H1 (cell line): ENCODE data around the gene OR9I1. TPM values are rescaled to one million over a fixed set of nuclear protein-coding genes. Genes with fewer than 3 reads are reported as not detected.

Experiments used
- CTCF ChIA-PET: fragments of 300-600 bp; sonication (Branson Sonifier 250); formaldehyde crosslinking; loops from one replicate; lab custom pipeline; 2021; ENCODE audit not compliant: partially characterized antibody; lab: Charles Lee
- POLR2A ChIA-PET: fragments of 300-600 bp; sonication (Branson Sonifier 250); formaldehyde crosslinking; loops from one replicate; lab custom pipeline; 2021; ENCODE audit warnings: inconsistent platforms; ENCODE audit not compliant: partially characterized antibody; lab: Charles Lee
- DNase-seq, 2 experiments: peaks; one replicate each; pipeline versions ENCODE4 v3.0.0 to v3.0.0-alpha.2; 2010 to 2022; ENCODE audit warnings: low spot score in 2 of 2, low read depth in 1 of 2, mixed read lengths in 1 of 2
- FAIRE-seq: peaks from 2 replicates; lab custom pipeline; 2011; peaks lifted over from hg19 to GRCh38; lab: Jason Lieb, UNC
- H2AFZ ChIP-seq: 2 replicates; pipeline ENCODE4 v1.8.1; 2012; ENCODE audit warnings: low read length, inconsistent platforms
- H2AK5ac ChIP-seq: 2 replicates; pipeline ENCODE4 v1.6.1; 2013; ENCODE audit warnings: low read depth, low read length
- H2BK120ac ChIP-seq: replicated peaks from 2 replicates; pipeline ENCODE3; 2013; ENCODE audit warnings: low read depth, low read length, inconsistent platforms
- H2BK12ac ChIP-seq: 2 replicates; pipeline ENCODE4 v1.6.1; 2013; ENCODE audit warnings: low read depth, low read length
- H2BK15ac ChIP-seq: 2 replicates; pipeline ENCODE4 v1.6.1; 2013; ENCODE audit warnings: low read length
- H2BK20ac ChIP-seq: 2 replicates; pipeline ENCODE4 v1.6.1; 2013; ENCODE audit warnings: low read length
- H2BK5ac ChIP-seq: 2 replicates; pipeline ENCODE4 v1.6.1; 2013; ENCODE audit warnings: low read depth, low read length
- H3K14ac ChIP-seq: 2 replicates; pipeline ENCODE4 v1.6.1; 2013; ENCODE audit warnings: inconsistent platforms; ENCODE audit not compliant: insufficient read length
- H3K18ac ChIP-seq: 2 replicates; pipeline ENCODE4 v1.6.1; 2013; ENCODE audit warnings: low read length; ENCODE audit errors: extremely low read depth
- H3K23ac ChIP-seq: 2 replicates; pipeline ENCODE4 v1.6.1; 2013; ENCODE audit warnings: inconsistent platforms; ENCODE audit not compliant: insufficient read length
- H3K23me2 ChIP-seq: 2 replicates; pipeline ENCODE4 v1.6.1; 2013; ENCODE audit warnings: low read depth, low read length
- H3K27ac ChIP-seq: 2 replicates; pipeline ENCODE4 v1.6.1; 2011; ENCODE audit warnings: low read depth, low read length, inconsistent platforms
- H3K27me3 ChIP-seq, 4 experiments: replicated peaks in 1 of 4; 1 replicate in 1 of 4; 2 replicates in 3 of 4; pipeline versions ENCODE4 v1.6.1 to v1.8.1; 2011 to 2013; ENCODE audit warnings: low read length in 3 of 4, mild to moderate bottlenecking in 3 of 4, inconsistent platforms in 2 of 4, mixed read lengths in 2 of 4, moderate library complexity in 1 of 4; ENCODE audit not compliant: control insufficient read depth in 3 of 4, insufficient read depth in 3 of 4; ENCODE audit errors: extremely low read depth in 1 of 4
- H3K36me3 ChIP-seq, 4 experiments: 2 replicates each; pipeline versions ENCODE4 v1.6.1 to v1.8.1; 2011 to 2013; ENCODE audit warnings: mild to moderate bottlenecking in 4 of 4, low read length in 3 of 4, moderate library complexity in 2 of 4, control low read depth in 1 of 4, inconsistent platforms in 1 of 4; ENCODE audit not compliant: insufficient read depth in 4 of 4, control insufficient read depth in 2 of 4
- H3K4ac ChIP-seq: replicated peaks from 2 replicates; pipeline ENCODE3; 2013; ENCODE audit warnings: low read length, low read depth, mixed read lengths, inconsistent platforms; ENCODE audit not compliant: insufficient read length
- H3K4me1 ChIP-seq, 4 experiments: replicated peaks in 1 of 4; 1 replicate in 1 of 4; 2 replicates in 3 of 4; pipeline versions ENCODE4 v1.6.1 to v1.8.1; 2011 to 2013; ENCODE audit warnings: low read length in 3 of 4, inconsistent platforms in 2 of 4, mixed read lengths in 1 of 4; ENCODE audit not compliant: insufficient read depth in 4 of 4, control insufficient read depth in 3 of 4
- H3K4me2 ChIP-seq, 2 experiments: 2 replicates each; pipeline versions ENCODE4 v1.6.1 to v1.8.1; 2011 to 2013; ENCODE audit warnings: low read depth in 2 of 2, low read length in 2 of 2, control low read depth in 1 of 2, inconsistent platforms in 1 of 2, mild to moderate bottlenecking in 1 of 2; ENCODE audit not compliant: insufficient read depth in 1 of 2
- H3K4me3 ChIP-seq, 4 experiments: fragments of 200-600, 300-600 bp in 1 of 4; sonication (generic), shearing (Covaris generic), sonication (Bioruptor Twin) in 1 of 4; 2 replicates each; pipeline versions ENCODE4 v1.5.1 to v1.8.1; 2011 to 2016; ENCODE audit warnings: low read length in 4 of 4, low read depth in 3 of 4, control low read depth in 2 of 4, inconsistent platforms in 2 of 4, mild to moderate bottlenecking in 2 of 4, mixed read lengths in 1 of 4, moderate library complexity in 1 of 4; ENCODE audit not compliant: insufficient read depth in 2 of 4; ENCODE audit errors: extremely low read depth in 1 of 4
- H3K56ac ChIP-seq: replicated peaks from 2 replicates; pipeline ENCODE3; 2013; ENCODE audit warnings: low read depth, mild to moderate bottlenecking, mixed read lengths, low read length, inconsistent platforms; ENCODE audit not compliant: insufficient read length
- H3K79me1 ChIP-seq: 2 replicates; pipeline ENCODE4 v1.6.1; 2013; ENCODE audit warnings: low read depth, low read length, control low read depth
- H3K79me2 ChIP-seq, 2 experiments: 2 replicates each; pipeline versions ENCODE4 v1.6.1 to v1.8.1; 2012 to 2013; ENCODE audit warnings: low read length in 2 of 2, mild to moderate bottlenecking in 2 of 2, inconsistent platforms in 1 of 2; ENCODE audit not compliant: insufficient read depth in 2 of 2, control insufficient read depth in 1 of 2
- H3K9ac ChIP-seq, 4 experiments: replicated peaks in 1 of 4; 1 replicate in 1 of 4; 2 replicates in 3 of 4; pipeline versions ENCODE4 v1.6.1 to v1.8.1; 2011 to 2013; ENCODE audit warnings: low read depth in 3 of 4, low read length in 3 of 4, control low read depth in 2 of 4, mild to moderate bottlenecking in 2 of 4, moderate library complexity in 2 of 4, inconsistent platforms in 1 of 4; ENCODE audit errors: extremely low read depth in 1 of 4
- H3K9me3 ChIP-seq, 2 experiments: 2 replicates each; pipeline versions ENCODE4 v1.6.1 to v1.8.1; 2012 to 2013; ENCODE audit warnings: mild to moderate bottlenecking in 2 of 2, moderate library complexity in 2 of 2, control low read depth in 1 of 2, inconsistent platforms in 1 of 2, low read depth in 1 of 2, low read length in 1 of 2, mixed read lengths in 1 of 2; ENCODE audit not compliant: insufficient read depth in 2 of 2
- H4K20me1 ChIP-seq, 2 experiments: replicated peaks in 1 of 2; 2 replicates each; pipeline versions ENCODE3 to v1.8.1; 2011 to 2013; ENCODE audit warnings: inconsistent platforms in 2 of 2, low read length in 2 of 2, mild to moderate bottlenecking in 1 of 2; ENCODE audit not compliant: insufficient read depth in 2 of 2, control insufficient read depth in 1 of 2
- H4K5ac ChIP-seq: 2 replicates; pipeline ENCODE4 v1.6.1; 2013; ENCODE audit warnings: low read length, low read depth, mixed read lengths, inconsistent platforms; ENCODE audit not compliant: insufficient read length
- H4K8ac ChIP-seq: 2 replicates; pipeline ENCODE4 v1.8.0; 2013; ENCODE audit warnings: mild to moderate bottlenecking, moderate library complexity, low read length, inconsistent platforms; ENCODE audit not compliant: insufficient read depth; ENCODE audit errors: extremely low read depth
- H4K91ac ChIP-seq: replicated peaks from 2 replicates; pipeline ENCODE3; 2013; ENCODE audit warnings: low read length, mixed read lengths, inconsistent platforms; ENCODE audit not compliant: insufficient read length
- BCL11A ChIP-seq, 2 experiments: IDR thresholded peaks; one replicate each; pipeline ENCODE4 v1.6.1; 2011; ENCODE audit warnings: low read depth in 2 of 2, low read length in 2 of 2, mild to moderate bottlenecking in 2 of 2
- CBX8 ChIP-seq: fragments of 300-800, 300-1000 bp; sonication (generic); IDR thresholded peaks from 2 replicates; pipeline ENCODE4 v1.7.1; 2016; ENCODE audit warnings: low read depth, low read length, borderline replicate concordance
- CTCF ChIP-seq, 3 experiments: IDR thresholded peaks; 1 replicate in 2 of 3; 2 replicates in 1 of 3; pipeline versions ENCODE4 v1.5.1 to v1.6.1; 2011; ENCODE audit warnings: low read length in 3 of 3, mild to moderate bottlenecking in 3 of 3, inconsistent platforms in 2 of 3, low read depth in 1 of 3, moderate library complexity in 1 of 3; ENCODE audit not compliant: insufficient read depth in 1 of 3; ENCODE audit errors: control extremely low read depth in 1 of 3
- PHF8 ChIP-seq: fragments of 200-600 bp; sonication (generic); conservative IDR thresholded peaks from 2 replicates; pipeline ENCODE4 v1.7.1; 2012; ENCODE audit warnings: low read depth, mild to moderate bottlenecking, inconsistent platforms, low read length, moderate library complexity
- RAD21 ChIP-seq, 2 experiments: IDR thresholded peaks in 1 of 2; conservative IDR thresholded peaks in 1 of 2; 2 replicates each; pipeline ENCODE4 v1.6.1; 2011; ENCODE audit warnings: low read depth in 2 of 2, low read length in 2 of 2, improper control_type of control experiment in 1 of 2, inconsistent platforms in 1 of 2, mild to moderate bottlenecking in 1 of 2, moderate library complexity in 1 of 2
- SIN3A ChIP-seq, 2 experiments: IDR thresholded peaks in 1 of 2; conservative IDR thresholded peaks in 1 of 2; 2 replicates each; pipeline ENCODE4 v1.6.1; 2011 to 2012; ENCODE audit warnings: low read length in 2 of 2, improper control_type of control experiment in 1 of 2, low read depth in 1 of 2, mild to moderate bottlenecking in 1 of 2
- SP1 ChIP-seq: IDR thresholded peaks from 2 replicates; pipeline ENCODE4 v1.6.1; 2011; ENCODE audit warnings: low read depth, low read length
- TCF12 ChIP-seq: IDR thresholded peaks from 2 replicates; pipeline ENCODE4 v1.6.1; 2011; ENCODE audit warnings: low read depth, mild to moderate bottlenecking, low read length
- WGBS, 2 experiments: shearing (Covaris generic) in 1 of 2; methylation state at CpG; one replicate each; pipeline versions ENCODE4 v1.1.6 to v1.1.7; 2013 to 2015; ENCODE audit warnings: low lambda C conversion rate in 2 of 2, mixed read lengths in 2 of 2, inconsistent platforms in 1 of 2, low coverage in 1 of 2, missing lambda C conversion rate in 1 of 2; ENCODE audit not compliant: insufficient replicate concordance in 2 of 2, insufficient coverage in 1 of 2, insufficient read length in 1 of 2; ENCODE audit errors: extremely low coverage in 1 of 2, missing lambda C conversion rate in 1 of 2; 5-methylcytosine and 5-hydroxymethylcytosine counted together
- polyA plus RNA-seq, 7 experiments: library from polyadenylated mRNA; depleted of rRNA in 3 of 7; stranded (reverse) in 5 of 7; unstranded in 2 of 7; fragments of >200 nt in 5 of 7; fragments of 200-250 nt in 2 of 7; gene quantifications; 1 replicate in 5 of 7; 2 replicates in 1 of 7; 4 replicates in 1 of 7; pipeline versions ENCODE4 v1.2.1 to v1.2.3, GENCODE V29; 2011 to 2013; ENCODE audit warnings: missing spikeins in 2 of 7, mixed read lengths in 2 of 7
- total RNA-seq: library from RNA; stranded (reverse); fragmentation: NEBNext Ultra II Directional; extraction: Animal tissue kit (Norgen Biotek cat#: 25700); gene quantifications from 2 replicates; pipeline ENCODE4 v1.2.1, GENCODE V29; 2021
- TF ChIP-seq, protein P1 (sequence below): IDR thresholded peaks from 2 replicates; pipeline ENCODE4 v1.6.1; 2012; ENCODE audit warnings: inconsistent platforms

The OR9I1 gene
- total and polyA plus RNA-seq, 2 of the 8 experiments (the other 6 are each of a cell fraction or from before 2014, with no cell fraction given), result not detected

DNA sequence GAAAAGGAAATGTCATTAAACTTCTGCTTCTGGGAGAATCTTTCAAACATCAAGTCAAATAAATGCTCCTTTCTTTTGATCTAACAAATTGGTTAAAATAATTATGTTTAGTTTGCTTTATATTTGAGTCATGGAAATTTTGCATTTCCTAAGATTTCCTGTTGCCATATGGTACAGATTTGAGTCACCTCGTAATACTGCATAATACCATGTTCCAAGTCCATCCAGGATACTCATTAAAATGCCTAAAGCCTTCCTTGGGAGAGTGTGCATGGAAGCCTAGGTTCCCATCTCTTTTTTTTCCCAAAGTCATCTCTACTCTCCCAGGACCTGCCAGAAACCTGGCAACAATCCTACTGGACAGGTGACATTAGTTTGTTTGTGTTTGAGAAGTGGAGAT lies 4.2 kb downstream of the OR9I1 start:
- Histone ChIP-seq H3K4me2 (no peak overlapping the region), H3K23me2 (no peaks in the 10 kb centered on the region), H3K14ac (no peak overlapping the region), H3K9me3 (peaks cover 0 to 4% of the 10 kb centered on the region in 2 experiments; a peak in 1 of 4 replicates), H4K20me1 (no peaks in the 10 kb centered on the region), H3K9ac (no peak overlapping the region), H3K18ac (no peak overlapping the region), H2BK12ac (no peak overlapping the region), H2AFZ (no peak overlapping the region), H3K23ac (no peak overlapping the region), H4K5ac (no peak overlapping the region), H2BK20ac (no peak overlapping the region), H3K27me3 (no peaks in the 10 kb centered on the region), H4K91ac (no peak overlapping the region), H3K4me3 (no peak overlapping the region), H2BK120ac (no peak overlapping the region), H2AK5ac (no peak overlapping the region), H3K56ac (no peak overlapping the region), H3K36me3 (no peaks in the 10 kb centered on the region), H3K79me2 (no peaks in the 10 kb centered on the region), H2BK5ac (no peak overlapping the region), H2BK15ac (no peak overlapping the region), H3K4me1 (no peaks in the 10 kb centered on the region), H3K79me1 (no peaks in the 10 kb centered on the region), H3K27ac (no peak overlapping the region), H3K4ac (no peak overlapping the region), H4K8ac (no peak overlapping the region)
- POLR2A ChIA-PET, result no interaction called here
- FAIRE-seq (no peak), DNase-seq (no peak)
- CTCF ChIA-PET, result no interaction called here
- WGBS, 2 experiments, result 95% methylated on average over 1 of the region's 1 CpG; no CpG with 5 or more reads in 1 of the 2 experiments
- TF ChIP-seq SIN3A (conservative IDR thresholded peaks at IDR 0.05 in 1 of 2, IDR thresholded peaks at IDR 0.05 in 1 of 2; ENCODE audit: low read depth in 1 of 2, low read length in 2 of 2), result no peak
- TF ChIP-seq CTCF (IDR thresholded peaks at IDR 0.05; ENCODE audit: control extremely low read depth in 1 of 3, insufficient read depth in 1 of 3, low read depth in 1 of 3, low read length in 3 of 3), result no peak
- no peak for TF ChIP-seq TCF12
- TF ChIP-seq, protein P1, sequence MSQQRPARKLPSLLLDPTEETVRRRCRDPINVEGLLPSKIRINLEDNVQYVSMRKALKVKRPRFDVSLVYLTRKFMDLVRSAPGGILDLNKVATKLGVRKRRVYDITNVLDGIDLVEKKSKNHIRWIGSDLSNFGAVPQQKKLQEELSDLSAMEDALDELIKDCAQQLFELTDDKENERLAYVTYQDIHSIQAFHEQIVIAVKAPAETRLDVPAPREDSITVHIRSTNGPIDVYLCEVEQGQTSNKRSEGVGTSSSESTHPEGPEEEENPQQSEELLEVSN, result no peak
- no peak for TF ChIP-seq PHF8
- TF ChIP-seq RAD21 (IDR thresholded peaks at IDR 0.05 in 1 of 2, conservative IDR thresholded peaks at IDR 0.05 in 1 of 2; ENCODE audit: low read depth in 2 of 2, low read length in 2 of 2), result no peak
- TF ChIP-seq SP1, result no peak
- no peak for TF ChIP-seq BCL11A (IDR thresholded peaks at IDR 0.05; ENCODE audit: low read depth in 2 of 2, low read length in 2 of 2)
- no peak for TF ChIP-seq CBX8
